Activated B cell treated with CpG ODN at 0.5 μM for 24 hours (primary cell): Measurements from ENCODE around the gene NUDT16L1. TPM values are rescaled to one million over a fixed set of nuclear protein-coding genes. Genes with fewer than 3 reads are reported as not detected.

Experiments used
- ATAC-seq: fragments of 200-7000 bp; cut with Tn5 transposase; one replicate; pipeline ENCODE4 v1.10.0; 2021; ENCODE audit warnings: low read depth, mild to moderate bottlenecking, moderate library complexity
- CTCF ChIA-PET: fragments of 350-600 bp; sonication (Branson Sonifier 250); formaldehyde crosslinking; loops from one replicate; lab custom pipeline; 2021; ENCODE audit warnings: antibody characterized with exemption; lab: Charles Lee
- POLR2A ChIA-PET: fragments of 350-600 bp; sonication (Branson Sonifier 250); formaldehyde crosslinking; loops from one replicate; lab custom pipeline; 2021; ENCODE audit warnings: antibody characterized with exemption; lab: Charles Lee
- DNase-seq: peaks from one replicate; pipeline ENCODE4 v3.0.0; 2022
- H3K27ac Mint-ChIP-seq: one replicate; pipeline ENCODE4 v1.8.0; 2020; ENCODE audit warnings: mixed read lengths
- H3K27me3 Mint-ChIP-seq: one replicate; pipeline ENCODE4 v1.8.0; 2021; ENCODE audit warnings: mixed read lengths
- H3K36me3 Mint-ChIP-seq: one replicate; pipeline ENCODE4 v1.8.0; 2021; ENCODE audit warnings: low read depth, mixed read lengths
- H3K4me1 Mint-ChIP-seq: one replicate; pipeline ENCODE4 v1.8.0; 2021; ENCODE audit warnings: mixed read lengths
- H3K4me3 Mint-ChIP-seq: one replicate; pipeline ENCODE4 v1.8.0; 2020; ENCODE audit warnings: mild to moderate bottlenecking, mixed read lengths
- H3K9me3 Mint-ChIP-seq: one replicate; pipeline ENCODE4 v1.8.0; 2020; ENCODE audit warnings: mixed read lengths
- intact Hi-C: fragments of 100-400 bp; cut with micrococcal nuclease; formaldehyde crosslinking; loops from one replicate; pipeline ENCODE4 v1.15.1; 2024
- total RNA-seq: library from RNA; stranded (reverse); gene quantifications from 2 replicates; pipeline ENCODE4 v1.2.3, GENCODE V29; 2022
- TF ChIP-seq, protein P1 (sequence below): fragments of 200-600 bp; IDR thresholded peaks from one replicate; pipeline ENCODE4 v1.8.0; 2022; ENCODE audit warnings: antibody characterized with exemption, mild to moderate bottlenecking

NUDT16L1 gene
- 32.0 and 32.9 TPM in 2 replicates for total RNA-seq

DNA sequence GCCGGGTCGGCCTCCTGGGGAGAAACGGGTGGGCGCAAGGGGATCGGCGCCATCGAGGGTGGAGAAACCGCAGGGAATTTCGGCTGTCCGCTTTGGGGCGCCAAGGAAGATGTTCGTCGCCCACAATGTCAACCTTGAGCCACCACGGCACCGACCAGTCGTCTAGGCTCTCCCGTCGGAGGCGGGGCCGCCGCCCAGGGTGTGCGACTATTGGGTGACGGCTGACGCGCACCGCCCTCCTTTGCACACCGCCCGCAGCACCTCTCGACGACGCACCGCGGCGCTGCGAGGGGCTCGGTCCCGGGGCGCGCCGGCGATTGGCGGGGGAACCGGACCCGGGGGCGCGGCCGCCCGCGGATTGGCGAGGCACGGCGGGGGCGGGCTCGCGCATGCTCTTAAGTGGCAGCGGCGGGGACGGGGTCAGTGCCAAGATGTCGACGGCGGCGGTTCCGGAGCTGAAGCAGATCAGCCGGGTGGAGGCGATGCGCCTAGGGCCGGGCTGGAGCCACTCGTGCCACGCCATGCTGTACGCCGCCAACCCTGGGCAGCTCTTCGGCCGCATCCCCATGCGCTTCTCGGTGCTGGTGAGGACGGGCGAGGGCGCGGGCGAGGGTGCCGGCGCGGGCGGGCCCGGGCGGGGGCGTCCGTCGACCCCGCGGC, at the start of gene NUDT16L1:
Gene NUDT16L1, plus strand, starts transcription at position 267 of the 660 bp plus-strand sequence. Its CDS starts 165 bp downstream, at position 432.
- Mint-ChIP-seq H3K27me3 (no peaks in the 10 kb centered on the region), H3K36me3 (peaks cover 22% of the 10 kb centered on the region), H3K27ac (peak within 1 kb of the TSS; percentile 69), H3K9me3 (no peaks in the 10 kb centered on the region), H3K4me1 (peaks cover 9% of the 10 kb centered on the region), H3K4me3 (peak within 1 kb of the TSS; percentile 85)
- ChIA-PET CTCF (interaction anchor here (1.0 kb wide), 2 partner anchors 77 to 108 kb away, joined by 3 read pairs; no protein-coding TSS in a partner anchor), POLR2A (interaction anchor here (0.6 to 2.2 kb wide), 7 partner anchors 41 to 189 kb away, joined by 3 to 27 read pairs (median 5); partner anchors contain the start of genes ANKS3, DNAAF8 and ROGDI)
- TF ChIP-seq, protein P1, sequence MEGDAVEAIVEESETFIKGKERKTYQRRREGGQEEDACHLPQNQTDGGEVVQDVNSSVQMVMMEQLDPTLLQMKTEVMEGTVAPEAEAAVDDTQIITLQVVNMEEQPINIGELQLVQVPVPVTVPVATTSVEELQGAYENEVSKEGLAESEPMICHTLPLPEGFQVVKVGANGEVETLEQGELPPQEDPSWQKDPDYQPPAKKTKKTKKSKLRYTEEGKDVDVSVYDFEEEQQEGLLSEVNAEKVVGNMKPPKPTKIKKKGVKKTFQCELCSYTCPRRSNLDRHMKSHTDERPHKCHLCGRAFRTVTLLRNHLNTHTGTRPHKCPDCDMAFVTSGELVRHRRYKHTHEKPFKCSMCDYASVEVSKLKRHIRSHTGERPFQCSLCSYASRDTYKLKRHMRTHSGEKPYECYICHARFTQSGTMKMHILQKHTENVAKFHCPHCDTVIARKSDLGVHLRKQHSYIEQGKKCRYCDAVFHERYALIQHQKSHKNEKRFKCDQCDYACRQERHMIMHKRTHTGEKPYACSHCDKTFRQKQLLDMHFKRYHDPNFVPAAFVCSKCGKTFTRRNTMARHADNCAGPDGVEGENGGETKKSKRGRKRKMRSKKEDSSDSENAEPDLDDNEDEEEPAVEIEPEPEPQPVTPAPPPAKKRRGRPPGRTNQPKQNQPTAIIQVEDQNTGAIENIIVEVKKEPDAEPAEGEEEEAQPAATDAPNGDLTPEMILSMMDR, result no peak
- peak; percentile 96 for ATAC-seq
- intact Hi-C loops, result loop anchor here (1.0 to 5.0 kb wide), 9 partner anchors 41 to 422 kb away; partner anchors contain the start of genes ANKS3, CORO7, DNAAF8 and EEF2KMT
- peak; percentile 98 for DNase-seq

DNA sequence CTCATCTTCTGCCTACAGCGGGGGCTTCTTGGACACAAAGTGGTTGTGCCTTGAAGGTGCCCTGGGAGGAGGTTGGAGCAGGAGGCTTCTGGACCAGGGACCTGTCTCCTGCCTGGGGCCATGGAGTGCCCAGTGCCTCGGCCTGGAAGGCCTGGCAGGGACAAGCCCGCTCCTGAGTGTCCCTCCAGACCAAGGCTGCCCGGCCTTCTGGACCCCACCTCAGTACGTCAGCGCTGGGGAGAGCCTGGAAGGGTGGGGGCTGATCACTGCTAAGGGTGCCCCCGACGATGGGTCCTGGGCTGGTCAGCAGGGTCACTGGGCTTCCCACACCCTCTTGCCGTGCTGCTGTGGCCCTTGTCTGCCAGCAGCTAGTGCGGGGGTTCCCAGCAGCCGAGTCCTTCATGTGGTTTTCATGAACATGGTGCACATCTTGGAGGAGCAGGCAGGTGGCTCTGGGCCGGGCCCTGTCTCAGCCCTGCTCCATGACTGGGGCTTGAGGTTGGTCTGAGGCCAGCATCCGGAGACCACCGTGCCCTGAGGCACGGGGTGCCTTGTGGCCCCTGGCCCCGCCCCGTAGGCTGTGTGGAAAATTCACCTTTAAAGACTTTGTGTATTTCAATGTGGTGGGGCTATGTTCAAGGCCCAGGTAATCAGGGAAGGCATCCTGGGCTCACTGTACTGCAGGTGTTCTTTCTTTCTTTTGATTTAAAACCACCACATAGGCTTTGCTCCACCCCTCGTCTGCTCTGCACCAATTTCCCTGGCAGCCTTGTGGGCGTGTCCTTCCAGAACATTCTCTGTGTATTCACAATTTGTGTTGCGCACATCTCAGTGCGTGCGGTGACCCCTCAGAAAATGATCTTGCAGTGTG, 46.4 kb upstream of the NUDT16L1 start:
- POLR2A ChIA-PET, result no interaction called here
- no peak for ATAC-seq
- DNase-seq, result no peak
- CTCF ChIA-PET, result no interaction called here
- H3K27me3 Mint-ChIP-seq, result no peaks in the 10 kb centered on the region
- TF ChIP-seq, protein P1, result no peak
- intact Hi-C loops, result no loop called here
- H3K4me3 Mint-ChIP-seq, result no peak overlapping the region
- H3K4me1 Mint-ChIP-seq, result peaks cover 25% of the 10 kb centered on the region
- peaks cover 30% of the 10 kb centered on the region for H3K36me3 Mint-ChIP-seq
- no peaks in the 10 kb centered on the region for H3K9me3 Mint-ChIP-seq
- no peak overlapping the region for H3K27ac Mint-ChIP-seq

DNA sequence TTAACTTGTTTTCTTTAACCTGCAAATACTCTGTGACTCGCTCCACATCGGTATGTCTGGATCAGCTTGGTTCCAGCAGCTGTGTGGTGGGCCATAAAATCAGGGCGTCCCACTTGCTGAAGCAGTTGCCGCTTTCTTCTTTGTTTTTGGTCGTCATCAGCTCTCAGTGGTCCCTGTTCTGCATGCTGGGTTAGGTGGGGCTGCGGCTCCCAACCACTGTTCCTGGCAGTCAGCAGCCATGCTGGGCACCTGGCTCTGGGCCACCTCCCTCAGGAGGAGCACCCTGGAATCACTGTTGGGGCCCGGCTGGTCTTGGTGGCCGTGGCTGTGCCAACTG, 45.8 kb upstream of the NUDT16L1 start:
- ChIA-PET CTCF (no interaction called here), POLR2A (no interaction called here)
- no peak for ATAC-seq
- no peak for DNase-seq
- no peaks in the 10 kb centered on the region for H3K9me3 Mint-ChIP-seq
- H3K4me1 Mint-ChIP-seq, result peaks cover 27% of the 10 kb centered on the region
- no peaks in the 10 kb centered on the region for H3K27me3 Mint-ChIP-seq
- TF ChIP-seq, protein P1, result no peak
- H3K36me3 Mint-ChIP-seq, result peaks cover 35% of the 10 kb centered on the region
- intact Hi-C loops, result no loop called here
- no peak overlapping the region for H3K4me3 Mint-ChIP-seq
- H3K27ac Mint-ChIP-seq, result no peak overlapping the region

DNA sequence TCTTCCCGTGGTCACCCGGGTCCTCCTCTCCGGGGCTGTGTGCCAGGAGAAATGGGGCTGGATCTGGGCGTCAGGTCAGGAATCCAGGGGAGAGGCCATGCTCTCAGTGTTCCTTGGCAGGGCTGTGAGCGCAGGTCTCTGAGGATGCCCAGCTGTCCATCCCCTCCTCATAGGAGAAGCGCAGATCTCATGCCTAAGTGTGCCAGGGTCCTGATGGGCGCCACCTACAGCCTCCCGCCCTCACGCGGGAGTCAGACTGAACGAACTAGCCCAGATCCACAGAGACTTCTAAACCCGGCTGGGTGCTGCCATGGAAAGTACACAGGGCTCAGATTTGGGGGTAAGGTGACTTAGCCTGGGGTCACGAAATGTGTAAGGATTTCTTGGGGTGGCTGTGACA, 44.4 kb upstream of the NUDT16L1 start:
- POLR2A ChIA-PET, result no interaction called here
- Mint-ChIP-seq H3K9me3 (no peaks in the 10 kb centered on the region), H3K36me3 (peaks cover 45% of the 10 kb centered on the region), H3K4me3 (no peak overlapping the region), H3K4me1 (peaks cover 27% of the 10 kb centered on the region), H3K27ac (no peak overlapping the region), H3K27me3 (no peaks in the 10 kb centered on the region)
- DNase-seq, result no peak
- no peak for ATAC-seq
- CTCF ChIA-PET, result interaction anchor here (0.6 kb wide), 1 partner anchor 31 kb away, joined by 3 read pairs; no protein-coding TSS in a partner anchor
- intact Hi-C loops, result no loop called here
- TF ChIP-seq, protein P1, result no peak
